ENCODE data around the gene ARHGEF12.

DNA sequence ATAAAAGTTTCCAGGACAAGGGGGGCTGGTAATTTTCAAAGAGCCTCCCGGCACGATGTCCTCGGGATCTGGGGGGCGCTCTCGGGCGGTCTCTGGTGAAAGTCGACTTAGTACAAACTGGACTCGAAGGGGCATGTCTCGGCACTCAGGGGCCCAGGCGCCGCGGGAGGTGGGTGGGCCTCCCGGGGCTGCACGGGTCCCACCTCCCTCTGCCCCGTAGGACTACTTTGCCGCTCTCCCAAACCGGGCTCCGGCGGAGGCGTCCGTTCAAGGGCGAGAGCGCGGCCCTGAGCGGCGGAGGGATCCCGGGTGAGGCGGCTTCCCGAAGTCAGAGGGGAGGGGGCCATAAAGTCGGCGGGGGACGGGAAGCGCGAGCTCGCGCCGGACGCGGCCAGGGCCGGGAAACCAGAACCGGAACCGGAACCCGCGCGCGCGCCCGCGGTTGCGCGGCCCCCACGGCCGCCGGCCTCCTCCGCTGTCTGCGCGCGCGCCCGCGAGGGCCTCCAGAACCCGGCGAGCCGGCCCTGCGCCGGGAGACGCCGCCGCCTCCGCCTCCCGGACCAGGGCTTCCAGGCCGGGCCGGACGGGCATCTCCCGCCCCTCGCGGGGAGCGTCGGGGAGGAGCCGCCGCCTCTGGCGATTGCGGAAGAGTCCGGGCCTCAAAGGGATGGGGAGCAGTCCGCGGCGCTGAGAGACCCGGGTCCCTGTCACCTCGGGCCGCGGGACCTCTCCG lies at the start of gene ARHGEF12:
- TF ChIP-seq, protein P1, sequence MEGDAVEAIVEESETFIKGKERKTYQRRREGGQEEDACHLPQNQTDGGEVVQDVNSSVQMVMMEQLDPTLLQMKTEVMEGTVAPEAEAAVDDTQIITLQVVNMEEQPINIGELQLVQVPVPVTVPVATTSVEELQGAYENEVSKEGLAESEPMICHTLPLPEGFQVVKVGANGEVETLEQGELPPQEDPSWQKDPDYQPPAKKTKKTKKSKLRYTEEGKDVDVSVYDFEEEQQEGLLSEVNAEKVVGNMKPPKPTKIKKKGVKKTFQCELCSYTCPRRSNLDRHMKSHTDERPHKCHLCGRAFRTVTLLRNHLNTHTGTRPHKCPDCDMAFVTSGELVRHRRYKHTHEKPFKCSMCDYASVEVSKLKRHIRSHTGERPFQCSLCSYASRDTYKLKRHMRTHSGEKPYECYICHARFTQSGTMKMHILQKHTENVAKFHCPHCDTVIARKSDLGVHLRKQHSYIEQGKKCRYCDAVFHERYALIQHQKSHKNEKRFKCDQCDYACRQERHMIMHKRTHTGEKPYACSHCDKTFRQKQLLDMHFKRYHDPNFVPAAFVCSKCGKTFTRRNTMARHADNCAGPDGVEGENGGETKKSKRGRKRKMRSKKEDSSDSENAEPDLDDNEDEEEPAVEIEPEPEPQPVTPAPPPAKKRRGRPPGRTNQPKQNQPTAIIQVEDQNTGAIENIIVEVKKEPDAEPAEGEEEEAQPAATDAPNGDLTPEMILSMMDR (IDR thresholded peaks at IDR 0.05): peak in 4 of 5 experiments; percentile 8 to 44 (median 20)
- TF ChIP-seq POLR2A (IDR thresholded peaks at IDR 0.05) (peak; percentile 68 to 90), EP300 (IDR thresholded peaks at IDR 0.05) (peak; percentile 47 to 90)
